ENCODE data around the gene NPAS3.

GRCh38 chr14:33747749-33748148, 809.1 kb downstream of the NPAS3 start:
- TF ChIP-seq CTCF (conservative IDR thresholded peaks at IDR 0.05) (no peak), EZH2 (IDR thresholded peaks at IDR 0.05; ENCODE audit: low read depth) (no peak)
